ENCODE results near the gene SUMF2.

DNA sequence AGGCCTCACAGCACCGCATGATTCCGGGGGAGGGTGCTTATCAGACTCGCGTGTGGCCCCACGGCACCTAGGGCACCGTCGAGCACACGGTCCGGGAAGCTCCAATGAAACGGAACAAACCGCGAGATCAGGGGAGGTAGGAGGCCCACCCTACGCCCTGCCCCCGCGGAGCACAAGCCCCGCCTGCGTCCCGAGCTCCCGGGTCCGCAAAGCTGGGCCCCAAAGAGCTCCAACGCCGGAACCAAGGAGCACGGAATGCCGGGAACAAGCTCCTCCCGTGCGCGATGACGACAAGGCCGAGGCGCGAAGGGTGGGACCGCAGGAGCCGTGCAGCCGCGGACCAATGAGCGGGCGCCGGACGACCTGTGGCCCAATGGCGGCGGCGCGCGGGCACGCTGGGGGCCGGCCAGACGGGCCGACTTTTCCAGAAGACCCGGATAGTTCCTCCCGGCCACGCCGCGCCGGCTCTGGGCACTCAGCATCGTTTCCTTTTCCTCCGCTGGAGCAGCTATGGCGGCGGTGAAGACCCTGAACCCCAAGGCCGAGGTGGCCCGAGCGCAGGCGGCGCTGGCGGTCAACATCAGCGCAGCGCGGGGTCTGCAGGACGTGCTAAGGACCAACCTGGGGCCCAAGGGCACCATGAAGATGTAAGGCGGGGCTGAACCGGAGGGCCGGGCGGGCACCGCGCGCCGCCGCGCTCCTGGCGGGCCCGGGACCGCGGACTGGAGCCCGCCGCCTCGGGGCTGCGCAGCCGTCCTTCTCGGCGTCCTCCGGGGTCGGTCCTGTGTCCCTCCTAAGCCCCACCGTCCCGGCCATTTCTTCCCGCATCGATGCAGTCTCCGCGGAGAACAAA, 12.5 kb upstream of the SUMF2 start, which contains the start of the genes CCT6A and PSPH:
- TF ChIP-seq SMC3 (IDR thresholded peaks at IDR 0.05) (no peak), EP300 (IDR thresholded peaks at IDR 0.05) (no peak)

Measured in A549 (cell line).